Measurements from ENCODE around the gene VIT.

Gene VIT

DNA sequence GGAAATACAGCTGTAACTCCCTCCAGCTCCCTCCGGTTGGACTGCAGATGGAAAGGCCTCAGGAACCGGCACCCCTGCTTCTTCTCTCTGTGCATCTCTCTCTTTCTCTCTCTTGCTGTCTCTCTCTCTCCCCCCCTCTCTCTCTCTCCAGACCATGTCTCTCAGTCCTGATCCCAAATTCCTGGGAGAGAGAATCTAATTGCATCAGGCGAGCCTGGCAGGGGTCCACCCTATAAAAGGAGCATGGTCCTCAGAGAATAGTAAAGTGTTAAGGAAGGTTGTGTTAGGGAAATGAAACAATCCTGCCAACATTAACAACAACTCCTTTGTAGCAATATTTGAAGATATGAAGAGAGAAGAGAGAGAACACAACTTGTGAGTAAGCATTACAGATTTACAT, 36.7 kb downstream of the VIT start:
- H3K4me3 ChIP-seq (replicated peaks; ENCODE audit: insufficient read depth, low read length): no peak overlapping the region
- DNase-seq (ENCODE audit: low read depth in 1 of 2, low spot score in 1 of 2): no peak
- H3K27me3 ChIP-seq (ENCODE audit: insufficient read depth, poor library complexity, severe bottlenecking): no peaks in the 10 kb centered on the region
- no peak for TF ChIP-seq POLR2AphosphoS5 (IDR thresholded peaks at IDR 0.05; ENCODE audit: low read depth)
- H3K27ac ChIP-seq (replicated peaks): no peak overlapping the region

DNA sequence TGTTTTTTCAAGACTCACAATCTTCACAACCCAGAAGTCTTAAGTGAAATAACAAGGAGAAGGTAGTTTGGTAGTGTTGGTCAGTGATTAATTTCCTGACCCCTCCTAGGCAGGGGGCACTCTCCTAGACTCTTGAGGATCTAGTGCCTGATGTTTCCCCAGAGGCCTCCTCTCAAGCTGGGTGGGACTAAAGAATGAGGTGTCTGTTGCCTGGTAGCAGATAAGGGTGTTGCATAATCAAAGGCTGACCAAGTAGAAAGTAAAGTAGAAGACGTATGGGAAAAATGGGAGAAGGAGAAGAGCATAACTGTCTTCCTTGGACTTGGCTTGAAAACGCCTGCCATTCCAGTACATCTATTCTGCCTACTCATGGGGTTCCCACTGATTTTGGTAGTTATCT, 37.8 kb downstream of the VIT start:
- TF ChIP-seq, protein P1, sequence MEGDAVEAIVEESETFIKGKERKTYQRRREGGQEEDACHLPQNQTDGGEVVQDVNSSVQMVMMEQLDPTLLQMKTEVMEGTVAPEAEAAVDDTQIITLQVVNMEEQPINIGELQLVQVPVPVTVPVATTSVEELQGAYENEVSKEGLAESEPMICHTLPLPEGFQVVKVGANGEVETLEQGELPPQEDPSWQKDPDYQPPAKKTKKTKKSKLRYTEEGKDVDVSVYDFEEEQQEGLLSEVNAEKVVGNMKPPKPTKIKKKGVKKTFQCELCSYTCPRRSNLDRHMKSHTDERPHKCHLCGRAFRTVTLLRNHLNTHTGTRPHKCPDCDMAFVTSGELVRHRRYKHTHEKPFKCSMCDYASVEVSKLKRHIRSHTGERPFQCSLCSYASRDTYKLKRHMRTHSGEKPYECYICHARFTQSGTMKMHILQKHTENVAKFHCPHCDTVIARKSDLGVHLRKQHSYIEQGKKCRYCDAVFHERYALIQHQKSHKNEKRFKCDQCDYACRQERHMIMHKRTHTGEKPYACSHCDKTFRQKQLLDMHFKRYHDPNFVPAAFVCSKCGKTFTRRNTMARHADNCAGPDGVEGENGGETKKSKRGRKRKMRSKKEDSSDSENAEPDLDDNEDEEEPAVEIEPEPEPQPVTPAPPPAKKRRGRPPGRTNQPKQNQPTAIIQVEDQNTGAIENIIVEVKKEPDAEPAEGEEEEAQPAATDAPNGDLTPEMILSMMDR (IDR thresholded peaks at IDR 0.05; ENCODE audit: insufficient read depth, low read length): no peak
- TF ChIP-seq GABPA (IDR thresholded peaks at IDR 0.05; ENCODE audit: low read depth): no peak
- TF ChIP-seq, protein P2, sequence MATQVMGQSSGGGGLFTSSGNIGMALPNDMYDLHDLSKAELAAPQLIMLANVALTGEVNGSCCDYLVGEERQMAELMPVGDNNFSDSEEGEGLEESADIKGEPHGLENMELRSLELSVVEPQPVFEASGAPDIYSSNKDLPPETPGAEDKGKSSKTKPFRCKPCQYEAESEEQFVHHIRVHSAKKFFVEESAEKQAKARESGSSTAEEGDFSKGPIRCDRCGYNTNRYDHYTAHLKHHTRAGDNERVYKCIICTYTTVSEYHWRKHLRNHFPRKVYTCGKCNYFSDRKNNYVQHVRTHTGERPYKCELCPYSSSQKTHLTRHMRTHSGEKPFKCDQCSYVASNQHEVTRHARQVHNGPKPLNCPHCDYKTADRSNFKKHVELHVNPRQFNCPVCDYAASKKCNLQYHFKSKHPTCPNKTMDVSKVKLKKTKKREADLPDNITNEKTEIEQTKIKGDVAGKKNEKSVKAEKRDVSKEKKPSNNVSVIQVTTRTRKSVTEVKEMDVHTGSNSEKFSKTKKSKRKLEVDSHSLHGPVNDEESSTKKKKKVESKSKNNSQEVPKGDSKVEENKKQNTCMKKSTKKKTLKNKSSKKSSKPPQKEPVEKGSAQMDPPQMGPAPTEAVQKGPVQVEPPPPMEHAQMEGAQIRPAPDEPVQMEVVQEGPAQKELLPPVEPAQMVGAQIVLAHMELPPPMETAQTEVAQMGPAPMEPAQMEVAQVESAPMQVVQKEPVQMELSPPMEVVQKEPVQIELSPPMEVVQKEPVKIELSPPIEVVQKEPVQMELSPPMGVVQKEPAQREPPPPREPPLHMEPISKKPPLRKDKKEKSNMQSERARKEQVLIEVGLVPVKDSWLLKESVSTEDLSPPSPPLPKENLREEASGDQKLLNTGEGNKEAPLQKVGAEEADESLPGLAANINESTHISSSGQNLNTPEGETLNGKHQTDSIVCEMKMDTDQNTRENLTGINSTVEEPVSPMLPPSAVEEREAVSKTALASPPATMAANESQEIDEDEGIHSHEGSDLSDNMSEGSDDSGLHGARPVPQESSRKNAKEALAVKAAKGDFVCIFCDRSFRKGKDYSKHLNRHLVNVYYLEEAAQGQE (IDR thresholded peaks at IDR 0.05; ENCODE audit: insufficient replicate concordance, low read depth): no peak
- Histone ChIP-seq H3K27ac (replicated peaks) (no peak overlapping the region), H3K4me3 (replicated peaks; ENCODE audit: insufficient read depth, low read length) (no peak overlapping the region), H3K27me3 (ENCODE audit: insufficient read depth, poor library complexity, severe bottlenecking) (no peaks in the 10 kb centered on the region)
- no peak for DNase-seq (ENCODE audit: low read depth in 1 of 2, low spot score in 1 of 2)

DNA sequence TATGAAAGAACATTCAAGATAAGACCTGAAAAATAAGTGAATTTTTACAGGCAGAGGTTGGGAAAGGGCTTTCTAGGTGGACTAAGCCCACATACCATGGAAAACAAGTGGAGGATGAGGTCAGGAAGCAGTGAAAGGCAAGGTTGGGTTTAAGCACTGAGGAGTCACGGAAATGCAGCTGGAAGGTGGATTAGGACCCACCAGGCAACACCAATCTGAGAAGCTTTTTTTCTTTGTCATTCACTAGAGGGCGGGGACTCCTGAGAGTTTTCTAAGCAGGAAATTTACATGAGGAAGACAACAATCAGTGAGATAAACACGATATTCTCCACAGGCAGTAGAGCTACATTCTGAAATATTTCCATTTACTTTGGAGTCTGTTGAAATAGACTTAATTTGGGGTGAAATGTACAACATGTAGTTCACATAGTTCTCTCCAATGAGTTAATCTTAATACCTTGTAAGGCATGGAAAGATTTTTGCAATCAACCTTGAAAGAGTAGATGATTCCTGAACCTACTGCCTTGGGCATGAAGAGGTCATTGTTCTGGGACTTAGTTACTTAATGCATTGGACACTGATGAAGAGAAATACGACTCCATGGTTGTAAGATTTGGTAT, 40.7 kb downstream of the VIT start:
- no peak overlapping the region for H3K4me3 ChIP-seq (replicated peaks; ENCODE audit: insufficient read depth, low read length)
- no peak overlapping the region for H3K27ac ChIP-seq (replicated peaks)
- TF ChIP-seq, protein P2 (IDR thresholded peaks at IDR 0.05; ENCODE audit: insufficient replicate concordance, low read depth): no peak
- TF ChIP-seq, protein P1 (IDR thresholded peaks at IDR 0.05; ENCODE audit: insufficient read depth, low read length): no peak
- no peak for TF ChIP-seq POLR2AphosphoS5 (IDR thresholded peaks at IDR 0.05; ENCODE audit: low read depth)
- TF ChIP-seq SPI1 (IDR thresholded peaks at IDR 0.05; ENCODE audit: borderline replicate concordance, low read depth): no peak
- TF ChIP-seq GABPA (IDR thresholded peaks at IDR 0.05; ENCODE audit: low read depth): no peak
- no peaks in the 10 kb centered on the region for H3K27me3 ChIP-seq (ENCODE audit: insufficient read depth, poor library complexity, severe bottlenecking)
- DNase-seq (ENCODE audit: low read depth in 1 of 2, low spot score in 1 of 2): no peak

DNA sequence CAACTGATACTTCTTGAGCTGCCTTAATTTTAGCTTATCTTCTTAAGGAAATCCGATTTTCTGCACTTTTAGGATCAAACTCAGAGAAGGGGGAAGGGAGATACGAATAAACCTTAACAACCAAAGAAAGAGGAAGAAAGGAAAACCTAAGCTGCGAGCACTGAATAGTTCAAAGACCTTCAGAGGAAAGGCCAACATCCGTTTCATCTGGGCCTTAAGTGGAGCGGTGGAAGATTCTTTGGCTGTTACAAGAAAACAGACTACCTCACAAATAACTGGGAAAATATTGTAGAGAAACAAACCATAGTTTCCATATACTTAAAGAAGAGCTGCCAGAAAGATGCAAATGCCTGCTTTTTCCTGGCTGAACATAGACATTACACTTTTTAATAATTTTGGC, 43.6 kb downstream of the VIT start:
- TF ChIP-seq, protein P1 (IDR thresholded peaks at IDR 0.05; ENCODE audit: insufficient read depth, low read length): no peak
- TF ChIP-seq, protein P2 (IDR thresholded peaks at IDR 0.05; ENCODE audit: insufficient replicate concordance, low read depth): no peak
- TF ChIP-seq SPI1 (IDR thresholded peaks at IDR 0.05; ENCODE audit: borderline replicate concordance, low read depth) (no peak), POLR2AphosphoS5 (IDR thresholded peaks at IDR 0.05; ENCODE audit: low read depth) (no peak), GABPA (IDR thresholded peaks at IDR 0.05; ENCODE audit: low read depth) (no peak)
- no peak overlapping the region for H3K27ac ChIP-seq (replicated peaks)
- no peaks in the 10 kb centered on the region for H3K27me3 ChIP-seq (ENCODE audit: insufficient read depth, poor library complexity, severe bottlenecking)
- peak in 1 of 2 experiments; percentile 31 for DNase-seq (ENCODE audit: low read depth in 1 of 2, low spot score in 1 of 2)
- no peak overlapping the region for H3K4me3 ChIP-seq (replicated peaks; ENCODE audit: insufficient read depth, low read length)

Data from HL-60 (cell line).